IMR-90 (cell line): ENCODE data around the gene PRKD3. TPM values are rescaled to one million over a fixed set of nuclear protein-coding genes. Genes with fewer than 3 reads are reported as not detected.

ENCODE experiments used
- ATAC-seq: fragments of 200-7000 bp; cut with Tn5 transposase; 2 replicates; pipeline ENCODE4 v1.9.1; 2020; ENCODE audit warnings: low read depth, mild to moderate bottlenecking, moderate library complexity
- BruUV-seq: library from RNA; stranded (reverse); fragments of 400-500 nt; replicated peaks from 2 replicates; lab custom pipeline; 2021; lab: Mats Ljungman, UMichigan
- CTCF ChIA-PET: fragments of 300-600 bp; formaldehyde crosslinking; extraction: SDS; loops from one replicate; lab custom pipeline; 2021; ENCODE audit warnings: antibody characterized with exemption; lab: Yijun Ruan, JAX
- POLR2A ChIA-PET: fragments of 300-600 bp; sonication (Branson Sonifier 250); formaldehyde crosslinking; loops from one replicate; lab custom pipeline; 2022; ENCODE audit warnings: antibody characterized with exemption; ENCODE audit not compliant: unreplicated experiment; lab: Charles Lee
- DNase-seq: peaks from one replicate; pipeline ENCODE4 v3.0.0; 2013
- H2AFZ ChIP-seq: replicated peaks from 2 replicates; pipeline ENCODE3; 2013; ENCODE audit warnings: low read length, mild to moderate bottlenecking; ENCODE audit not compliant: poor library complexity
- H2AK5ac ChIP-seq: 2 replicates; pipeline ENCODE4 v1.6.1; 2013; ENCODE audit warnings: low read depth, low read length, inconsistent platforms
- H2AK9ac ChIP-seq: replicated peaks from 2 replicates; pipeline ENCODE3; 2013; ENCODE audit warnings: mild to moderate bottlenecking, low read depth, low read length, moderate library complexity; ENCODE audit not compliant: poor library complexity
- H2BK120ac ChIP-seq: 2 replicates; pipeline ENCODE4 v1.6.1; 2013; ENCODE audit warnings: low read depth, low read length, inconsistent platforms
- H2BK15ac ChIP-seq: 3 replicates; pipeline ENCODE4 v1.6.1; 2013; ENCODE audit warnings: low read depth, low read length, inconsistent platforms
- H2BK20ac ChIP-seq: 2 replicates; pipeline ENCODE4 v1.6.1; 2013; ENCODE audit warnings: low read depth, mild to moderate bottlenecking, inconsistent platforms, low read length, moderate library complexity
- H2BK5ac ChIP-seq: 2 replicates; pipeline ENCODE4 v1.6.1; 2013; ENCODE audit warnings: mild to moderate bottlenecking, low read depth, low read length, inconsistent platforms; ENCODE audit not compliant: poor library complexity, severe bottlenecking
- H3K14ac ChIP-seq: replicated peaks from 2 replicates; pipeline ENCODE4 v1.6.1; 2013; ENCODE audit warnings: low read depth, low read length, inconsistent platforms
- H3K18ac ChIP-seq: 2 replicates; pipeline ENCODE4 v1.6.1; 2013; ENCODE audit warnings: low read depth, low read length, control low read depth
- H3K23ac ChIP-seq: 2 replicates; pipeline ENCODE4 v1.6.1; 2013; ENCODE audit warnings: low read depth, low read length, inconsistent platforms
- H3K27ac ChIP-seq: 2 replicates; pipeline ENCODE4 v1.5.1; 2013; ENCODE audit warnings: mild to moderate bottlenecking, control low read depth, low read length; ENCODE audit not compliant: insufficient read depth
- H3K27me3 ChIP-seq: 2 replicates; pipeline ENCODE4 v1.6.1; 2013; ENCODE audit warnings: low read length; ENCODE audit not compliant: control insufficient read depth, insufficient read depth
- H3K36me3 ChIP-seq: 2 replicates; pipeline ENCODE4 v1.6.1; 2013; ENCODE audit warnings: low read length, mixed read lengths; ENCODE audit not compliant: control insufficient read depth, insufficient read depth
- H3K4ac ChIP-seq: 2 replicates; pipeline ENCODE4 v1.6.1; 2013; ENCODE audit warnings: low read depth, low read length, inconsistent platforms
- H3K4me1 ChIP-seq: 2 replicates; pipeline ENCODE4 v1.6.1; 2013; ENCODE audit warnings: low read length, mixed read lengths; ENCODE audit not compliant: control insufficient read depth, insufficient read depth
- H3K4me2 ChIP-seq: 2 replicates; pipeline ENCODE4 v1.6.1; 2013; ENCODE audit warnings: low read depth, mild to moderate bottlenecking, control low read depth, low read length, moderate library complexity
- H3K4me3 ChIP-seq: 2 replicates; pipeline ENCODE4 v1.5.1; 2013; ENCODE audit warnings: low read depth, mild to moderate bottlenecking, control low read depth, low read length, moderate library complexity; ENCODE audit not compliant: insufficient read depth
- H3K56ac ChIP-seq: 2 replicates; pipeline ENCODE4 v1.6.1; 2013; ENCODE audit warnings: low read length, inconsistent platforms; ENCODE audit not compliant: insufficient read depth; ENCODE audit errors: extremely low read depth
- H3K79me1 ChIP-seq, 2 experiments: 2 replicates each; pipeline ENCODE4 v1.6.1; 2013; ENCODE audit warnings: low read length in 2 of 2, inconsistent platforms in 1 of 2, low read depth in 1 of 2
- H3K9ac ChIP-seq: 2 replicates; pipeline ENCODE4 v1.6.1; 2013; ENCODE audit warnings: low read depth, low read length, control low read depth
- H3K9me1 ChIP-seq: 2 replicates; pipeline ENCODE4 v1.6.1; 2013; ENCODE audit warnings: low read length, inconsistent platforms; ENCODE audit not compliant: insufficient read depth
- H3K9me3 ChIP-seq: 2 replicates; pipeline ENCODE4 v1.6.1; 2013; ENCODE audit warnings: low read length; ENCODE audit not compliant: control insufficient read depth, insufficient read depth
- H4K20me1 ChIP-seq: 2 replicates; pipeline ENCODE4 v1.6.1; 2013; ENCODE audit warnings: low read length, inconsistent platforms; ENCODE audit not compliant: insufficient read depth
- H4K5ac ChIP-seq: 2 replicates; pipeline ENCODE4 v1.6.1; 2013; ENCODE audit warnings: mild to moderate bottlenecking, low read depth, low read length, control low read depth
- H4K8ac ChIP-seq, 2 experiments: 2 replicates each; pipeline ENCODE4 v1.6.1; 2013; ENCODE audit warnings: low read depth in 2 of 2, low read length in 2 of 2, control low read depth in 1 of 2, inconsistent platforms in 1 of 2
- H4K91ac ChIP-seq: 2 replicates; pipeline ENCODE4 v1.6.1; 2013; ENCODE audit warnings: low read depth, low read length, inconsistent platforms; ENCODE audit not compliant: insufficient read depth
- BHLHE40 ChIP-seq: fragments of 150-350 bp; IDR thresholded peaks from 2 replicates; pipeline ENCODE4 v1.6.1; 2016; ENCODE audit warnings: mild to moderate bottlenecking, low read depth, low read length
- RAD21 ChIP-seq: IDR thresholded peaks from 2 replicates; pipeline ENCODE4 v1.6.1; 2012; ENCODE audit warnings: low read length, improper control_type of control experiment
- SMC3 ChIP-seq: fragments of 150-350 bp; IDR thresholded peaks from 2 replicates; pipeline ENCODE4 v1.6.1; 2016; ENCODE audit warnings: low read depth, mild to moderate bottlenecking, antibody characterized with exemption, low read length, moderate library complexity
- WGBS, 2 experiments: methylation state at CpG; one replicate each; pipeline versions ENCODE4 v1.1.5 to v1.1.7; 2013; ENCODE audit warnings: missing lambda C conversion rate in 2 of 2; ENCODE audit not compliant: insufficient read length in 1 of 2; ENCODE audit errors: extremely low coverage in 2 of 2; 5-methylcytosine and 5-hydroxymethylcytosine counted together
- dilution Hi-C: fragments of 300-500 bp; cut with HindIII; formaldehyde crosslinking; loops from one replicate; pipeline ENCODE4 v1.14.3; 2018; ENCODE audit warnings: low sequenced_read_pairs; ENCODE audit not compliant: unreplicated experiment
- in situ Hi-C: fragments of 300-500 bp; cut with MboI; formaldehyde crosslinking; loops from 3 replicates; pipeline ENCODE4 v1.14.3; 2019; ENCODE audit warnings: low sequenced_read_pairs, inconsistent platforms, mixed read lengths
- intact Hi-C: fragments of 100-400 bp; cut with micrococcal nuclease; formaldehyde crosslinking; loops from 2 replicates; pipeline ENCODE4 v1.10.0; 2022
- polyA plus RNA-seq, 3 experiments: library from polyadenylated mRNA; depleted of rRNA; stranded (reverse); fragments of >200 nt; gene quantifications; 2 replicates each; pipeline ENCODE4 v1.2.3, GENCODE V29; 2012; ENCODE audit warnings: low replicate concordance in 1 of 3
- total RNA-seq: library from RNA; depleted of rRNA; stranded (reverse); fragments of >200 nt; gene quantifications from 2 replicates; pipeline ENCODE4 v1.2.3, GENCODE V29; 2012
- TF ChIP-seq, protein P1 (sequence below): conservative IDR thresholded peaks from 2 replicates; pipeline ENCODE4 v1.5.1; 2012; ENCODE audit warnings: mild to moderate bottlenecking, low read depth, low read length, improper control_type of control experiment

PRKD3 gene
- total and polyA plus RNA-seq, 2 of the 4 experiments (the other 2 are of a cell fraction), result 15.8 to 46.4 TPM

DNA sequence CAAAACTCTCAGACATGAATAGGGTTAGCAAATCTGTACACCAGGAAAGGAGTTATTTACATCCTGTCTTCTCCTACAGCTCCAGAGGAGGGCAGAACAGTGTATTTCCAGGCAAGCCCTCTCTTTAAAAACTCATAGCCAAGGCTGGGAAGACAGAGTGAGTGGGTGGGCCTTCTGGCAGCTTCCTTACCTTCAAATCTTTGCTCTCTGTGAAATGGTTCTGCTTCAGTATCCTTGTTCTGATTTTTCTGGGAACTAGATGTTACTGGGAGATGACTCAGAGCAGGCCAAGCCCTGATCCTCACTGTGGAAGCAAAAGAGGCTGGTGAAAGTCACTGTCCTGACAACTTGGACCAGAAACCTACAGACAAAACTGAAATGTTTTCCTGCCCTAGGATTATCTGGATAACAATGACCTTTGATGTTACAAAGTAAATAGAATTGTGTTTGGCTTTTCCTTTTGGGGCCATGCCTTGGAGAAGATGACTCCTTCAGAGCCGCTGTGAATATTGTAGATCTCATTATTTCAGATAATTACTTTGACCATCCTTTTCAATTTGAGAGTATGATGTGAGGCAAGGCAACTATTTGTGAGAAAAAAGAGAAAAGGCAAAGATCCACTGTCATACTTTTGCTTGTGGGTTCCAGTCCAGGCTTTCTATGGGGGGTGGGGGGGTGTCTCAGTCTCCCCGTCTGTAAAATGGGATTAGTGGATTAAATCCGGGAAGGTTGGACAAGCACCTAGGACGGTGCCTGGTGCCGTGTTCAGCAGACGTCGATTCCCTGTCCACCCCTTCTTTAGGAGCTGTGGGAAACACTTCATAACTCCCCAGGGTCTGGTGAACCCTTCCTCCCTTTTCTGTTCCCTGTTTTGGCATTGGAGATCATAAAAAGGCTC is 19.2 kb upstream of the PRKD3 start:
- H4K20me1 ChIP-seq, result no peaks in the 10 kb centered on the region
- H3K14ac ChIP-seq, result no peak overlapping the region
- H3K18ac ChIP-seq, result no peak overlapping the region
- POLR2A ChIA-PET, result no interaction called here
- no peaks in the 10 kb centered on the region for H3K79me1 ChIP-seq
- no CpG with 5 or more reads among the region's 7 CpGs for WGBS, 2 experiments
- H3K9ac ChIP-seq, result no peak overlapping the region
- no peak overlapping the region for H4K5ac ChIP-seq
- H3K9me1 ChIP-seq, result no peaks in the 10 kb centered on the region
- dilution Hi-C loops (no loop called here), intact Hi-C loops (no loop called here), in situ Hi-C loops (no loop called here)
- H3K27me3 ChIP-seq, result peaks cover 3% of the 10 kb centered on the region
- H3K27ac ChIP-seq, result no peak overlapping the region
- no peak overlapping the region for H4K8ac ChIP-seq
- no peak overlapping the region for H2BK20ac ChIP-seq
- no peak overlapping the region for H3K23ac ChIP-seq
- no peaks in the 10 kb centered on the region for H3K9me3 ChIP-seq
- H2AK9ac ChIP-seq, result no peak overlapping the region
- peak; percentile 47 for TF ChIP-seq RAD21
- TF ChIP-seq, protein P1, sequence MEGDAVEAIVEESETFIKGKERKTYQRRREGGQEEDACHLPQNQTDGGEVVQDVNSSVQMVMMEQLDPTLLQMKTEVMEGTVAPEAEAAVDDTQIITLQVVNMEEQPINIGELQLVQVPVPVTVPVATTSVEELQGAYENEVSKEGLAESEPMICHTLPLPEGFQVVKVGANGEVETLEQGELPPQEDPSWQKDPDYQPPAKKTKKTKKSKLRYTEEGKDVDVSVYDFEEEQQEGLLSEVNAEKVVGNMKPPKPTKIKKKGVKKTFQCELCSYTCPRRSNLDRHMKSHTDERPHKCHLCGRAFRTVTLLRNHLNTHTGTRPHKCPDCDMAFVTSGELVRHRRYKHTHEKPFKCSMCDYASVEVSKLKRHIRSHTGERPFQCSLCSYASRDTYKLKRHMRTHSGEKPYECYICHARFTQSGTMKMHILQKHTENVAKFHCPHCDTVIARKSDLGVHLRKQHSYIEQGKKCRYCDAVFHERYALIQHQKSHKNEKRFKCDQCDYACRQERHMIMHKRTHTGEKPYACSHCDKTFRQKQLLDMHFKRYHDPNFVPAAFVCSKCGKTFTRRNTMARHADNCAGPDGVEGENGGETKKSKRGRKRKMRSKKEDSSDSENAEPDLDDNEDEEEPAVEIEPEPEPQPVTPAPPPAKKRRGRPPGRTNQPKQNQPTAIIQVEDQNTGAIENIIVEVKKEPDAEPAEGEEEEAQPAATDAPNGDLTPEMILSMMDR, result peak; percentile 46
- TF ChIP-seq SMC3, result peak; percentile 36; the same call in 1 of the 2 replicates
- no peak for TF ChIP-seq BHLHE40
- peak; percentile 73 for DNase-seq
- H3K36me3 ChIP-seq, result no peaks in the 10 kb centered on the region
- no peak overlapping the region for H2BK15ac ChIP-seq
- H2AK5ac ChIP-seq, result no peak overlapping the region
- no peak overlapping the region for H3K4ac ChIP-seq
- no peaks in the 10 kb centered on the region; the same call in 1 of the 2 replicates for H3K4me1 ChIP-seq
- H3K56ac ChIP-seq, result no peak overlapping the region
- no peak overlapping the region for H4K91ac ChIP-seq
- CTCF ChIA-PET, result interaction anchor here (0.5 to 1.5 kb wide), 3 partner anchors 14 to 174 kb away, joined by 3 to 5 read pairs (median 3); no protein-coding TSS in a partner anchor
- ATAC-seq, result peak; percentile 79
- BruUV-seq, result no TSS peak
- peak overlapping the region; percentile 56; the same call in 1 of the 2 replicates for H3K4me3 ChIP-seq
- no peak overlapping the region; the same call in 1 of the 2 replicates for H2BK120ac ChIP-seq
- peak overlapping the region; percentile 91 for H2AFZ ChIP-seq
- H2BK5ac ChIP-seq, result no peak overlapping the region
- peak overlapping the region; percentile 83; the same call in 1 of the 2 replicates for H3K4me2 ChIP-seq
